Sigmoid colon (tissue), 4 donors: ENCODE data around the gene RMND1.

Source experiments
- CTCF ChIP-seq, 4 experiments: fragments of 450-650 bp in 3 of 4; fragments of 200-600 bp in 1 of 4; IDR thresholded peaks; one replicate each; pipeline ENCODE4 v1.5.1; 2016 to 2019; ENCODE audit warnings: antibody characterized with exemption in 4 of 4, mild to moderate bottlenecking in 3 of 4, moderate library complexity in 2 of 4
- EP300 ChIP-seq, 4 donors: sonication (generic); formaldehyde crosslinking; IDR thresholded peaks; one replicate each; pipeline ENCODE4 v1.6.1; 2017; ENCODE audit warnings: antibody characterized with exemption in 4 of 4
- POLR2A ChIP-seq, 2 donors: fragments of 450-650 bp; IDR thresholded peaks; one replicate each; pipeline ENCODE4 v1.6.1; 2016; ENCODE audit warnings: antibody characterized with exemption in 2 of 2, mild to moderate bottlenecking in 2 of 2, moderate library complexity in 2 of 2
- POLR2AphosphoS5 ChIP-seq, 4 donors: sonication (generic); formaldehyde crosslinking; IDR thresholded peaks; one replicate each; pipeline ENCODE4 v1.6.1; 2017; ENCODE audit warnings: antibody characterized with exemption in 4 of 4

GRCh38 chr6:151425561-151425960 is 26.4 kb downstream of the RMND1 start:
- TF ChIP-seq CTCF (IDR thresholded peaks at IDR 0.05): no peak
- TF ChIP-seq EP300 (IDR thresholded peaks at IDR 0.05): no peak
- TF ChIP-seq POLR2AphosphoS5 (IDR thresholded peaks at IDR 0.05): no peak
- TF ChIP-seq POLR2A (IDR thresholded peaks at IDR 0.05): no peak
